Globus pallidus (tissue), 1 donor: Measurements from ENCODE around the gene GNB1.
"Not testable (repeated sequence)": the region's sequence is repeated elsewhere in the genome, so short reads cannot be mapped to it uniquely, and the experiment has no call there.

Experiments used
- DNase-seq: peaks from one replicate; pipeline ENCODE4 v3.0.0-alpha.2; 2015; ENCODE audit warnings: low spot score

The GNB1 gene

DNA sequence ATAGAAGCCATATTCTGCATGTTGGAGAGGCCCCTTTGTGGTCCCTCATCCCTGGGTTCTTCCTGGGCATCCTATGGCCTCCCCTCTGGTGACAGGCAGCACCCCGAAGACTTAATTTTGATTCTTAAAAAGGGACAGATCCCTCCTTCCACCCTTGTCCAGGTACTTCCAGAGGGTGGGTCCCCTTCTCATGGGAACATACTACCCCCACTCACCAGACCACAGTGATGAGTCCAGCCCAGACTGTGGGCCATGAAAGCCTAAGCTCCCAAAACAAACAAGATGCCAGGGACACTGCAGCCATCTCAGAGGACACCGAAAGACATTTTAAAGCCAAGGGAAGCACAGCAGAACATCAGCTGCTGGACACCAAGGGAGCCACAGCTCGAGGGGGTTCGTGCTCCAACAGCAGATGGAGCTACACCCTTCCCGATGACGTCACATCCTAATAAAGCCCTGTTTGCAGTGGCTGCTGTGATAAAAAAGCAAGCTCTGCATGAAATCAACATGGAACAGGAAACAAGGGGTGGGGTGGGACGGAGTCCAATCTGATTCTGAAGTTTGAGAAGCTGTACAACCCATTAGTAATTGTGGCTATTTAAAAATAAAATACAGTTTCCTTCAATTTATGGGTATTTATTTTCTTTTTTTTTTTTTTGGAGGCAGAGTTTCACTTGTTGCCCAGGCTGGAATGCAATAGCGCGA, 32.4 kb downstream of the GNB1 start:
- DNase-seq: peak; percentile 76

DNA sequence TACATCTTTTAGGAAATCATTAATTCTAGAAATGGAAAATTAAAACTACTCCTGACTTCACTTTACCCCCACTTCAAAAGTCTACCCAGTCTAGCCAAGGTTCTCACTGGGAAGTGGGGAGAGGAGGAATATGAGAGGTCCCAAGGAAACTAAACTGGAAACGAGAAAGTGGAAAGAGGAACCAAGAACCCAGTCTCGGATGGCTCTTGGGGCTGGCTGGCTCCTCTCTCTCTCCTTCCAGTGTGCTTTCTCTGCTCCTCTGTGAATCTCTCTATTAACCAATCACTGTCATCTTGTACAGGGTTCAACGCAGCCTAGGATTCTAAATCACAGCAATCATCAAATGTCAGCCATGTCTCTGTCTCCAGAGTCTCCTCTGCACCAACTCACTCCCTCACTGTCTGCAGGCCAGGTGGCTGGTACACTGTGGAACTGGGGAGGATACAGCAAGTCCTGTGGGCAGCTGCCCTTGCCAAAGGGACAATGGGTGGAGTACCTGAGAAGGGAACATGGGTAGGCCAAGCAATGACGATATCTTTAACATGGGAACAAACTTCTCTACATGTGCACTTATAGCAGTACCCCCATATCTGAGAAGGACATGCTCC, 33.7 kb downstream of the GNB1 start:
- DNase-seq: no peak

DNA sequence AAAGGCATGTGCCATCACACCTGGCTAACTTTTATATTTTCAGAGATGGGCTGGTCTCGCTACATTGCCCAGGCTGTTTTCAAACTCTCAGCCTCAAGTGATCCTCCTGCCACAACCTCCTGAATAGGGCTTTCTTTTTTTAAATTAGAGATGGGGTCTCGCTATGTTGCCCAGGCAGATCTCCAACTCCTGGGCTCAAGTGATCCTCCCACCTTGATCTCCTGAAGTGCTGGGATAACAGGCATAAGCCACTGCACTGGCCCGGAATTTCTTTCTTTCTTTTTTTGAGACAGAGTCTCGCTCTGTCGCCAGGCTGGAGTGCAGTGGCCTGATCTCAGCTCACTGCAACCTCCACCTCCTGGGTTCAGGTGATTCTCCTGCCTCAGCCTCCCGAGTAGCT, 34.7 kb downstream of the GNB1 start:
- not testable (repeated sequence) for DNase-seq

DNA sequence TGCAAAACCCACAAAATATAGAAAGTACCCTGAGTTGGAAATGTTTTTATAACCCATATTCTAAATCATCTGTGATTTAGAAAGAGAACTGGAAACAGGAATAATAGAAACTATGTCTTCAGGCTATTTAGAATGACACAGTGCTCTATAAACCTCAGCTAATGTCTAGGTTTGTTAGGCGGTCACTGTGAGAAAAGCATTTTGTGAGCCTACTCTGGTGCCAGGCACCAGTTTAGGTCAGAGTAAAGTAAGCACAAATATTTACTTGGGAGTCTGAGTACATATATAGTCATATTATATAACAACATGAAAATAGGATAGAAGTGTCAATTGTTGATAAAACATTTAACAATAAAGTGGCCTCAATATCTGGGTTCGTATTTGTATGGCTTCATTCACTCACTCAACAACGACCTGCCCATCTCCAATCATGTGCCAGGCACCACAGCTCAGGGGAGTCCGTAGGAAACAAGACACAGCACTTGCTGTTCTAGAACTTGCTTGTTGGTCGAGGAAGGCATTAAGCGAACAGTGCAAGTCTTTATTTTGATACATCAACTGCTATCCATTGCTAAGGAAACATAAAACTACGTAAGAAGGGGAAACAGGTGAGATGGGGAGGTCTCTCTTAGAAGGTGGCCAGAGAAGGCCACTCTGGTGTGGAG, 37.2 kb downstream of the GNB1 start:
- no peak for DNase-seq

DNA sequence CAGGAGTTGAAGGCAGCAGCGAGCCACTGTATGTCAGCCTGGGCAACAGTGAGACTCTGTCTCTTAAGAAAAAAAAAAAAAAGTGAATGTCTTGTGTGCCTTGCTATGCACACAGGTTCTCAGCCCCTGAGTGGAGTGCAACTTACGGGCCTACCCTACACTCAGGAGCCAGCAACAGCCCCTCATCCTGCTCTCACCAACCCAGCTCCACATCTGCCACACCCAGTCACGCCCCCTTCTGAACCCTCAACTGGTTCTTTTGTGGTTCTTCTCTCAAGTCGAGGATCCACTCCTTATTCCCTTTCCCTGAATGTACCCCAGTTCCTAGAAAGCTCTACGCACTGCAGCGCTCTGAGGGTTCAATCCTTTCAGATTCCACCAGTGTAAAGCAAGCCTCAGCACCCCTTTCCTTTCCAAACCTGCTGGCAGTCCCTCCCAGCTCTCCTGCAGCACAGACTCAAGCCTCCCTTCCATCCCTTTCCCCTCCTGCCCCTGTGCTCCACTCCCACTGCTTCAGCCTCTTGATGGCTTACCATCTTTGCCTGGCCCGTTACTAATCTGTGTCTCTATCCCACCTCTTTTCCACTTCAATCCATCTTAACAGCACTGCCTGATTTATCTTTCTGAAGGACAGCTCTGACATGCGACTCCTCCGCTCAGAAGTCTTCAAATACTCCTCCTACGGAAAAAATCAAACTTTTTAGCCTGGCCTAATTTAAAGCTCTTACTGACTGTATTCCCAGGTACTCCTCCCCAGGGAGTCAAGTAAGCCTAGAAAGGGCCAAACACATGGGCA, 38.1 kb downstream of the GNB1 start:
- no peak for DNase-seq

DNA sequence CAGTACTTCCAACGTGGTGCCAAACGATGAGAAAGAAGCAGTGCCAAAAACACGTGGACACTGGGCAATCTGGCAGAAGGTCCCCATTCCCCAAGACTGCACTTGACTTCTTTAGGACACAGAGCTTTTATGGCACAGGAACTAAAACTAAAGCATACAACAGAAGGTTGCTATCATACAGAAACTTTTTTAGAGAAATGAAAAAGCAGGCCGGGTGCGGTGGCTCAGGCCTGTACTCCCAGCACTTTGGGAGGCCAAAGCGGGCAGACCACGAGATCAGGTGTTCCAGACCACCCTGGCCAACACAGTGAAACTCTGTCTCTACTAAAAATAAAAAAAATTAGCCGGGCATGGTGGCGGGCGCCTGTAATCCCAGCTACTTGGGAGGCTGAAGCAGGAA, 43.0 kb downstream of the GNB1 start:
- DNase-seq: no peak

DNA sequence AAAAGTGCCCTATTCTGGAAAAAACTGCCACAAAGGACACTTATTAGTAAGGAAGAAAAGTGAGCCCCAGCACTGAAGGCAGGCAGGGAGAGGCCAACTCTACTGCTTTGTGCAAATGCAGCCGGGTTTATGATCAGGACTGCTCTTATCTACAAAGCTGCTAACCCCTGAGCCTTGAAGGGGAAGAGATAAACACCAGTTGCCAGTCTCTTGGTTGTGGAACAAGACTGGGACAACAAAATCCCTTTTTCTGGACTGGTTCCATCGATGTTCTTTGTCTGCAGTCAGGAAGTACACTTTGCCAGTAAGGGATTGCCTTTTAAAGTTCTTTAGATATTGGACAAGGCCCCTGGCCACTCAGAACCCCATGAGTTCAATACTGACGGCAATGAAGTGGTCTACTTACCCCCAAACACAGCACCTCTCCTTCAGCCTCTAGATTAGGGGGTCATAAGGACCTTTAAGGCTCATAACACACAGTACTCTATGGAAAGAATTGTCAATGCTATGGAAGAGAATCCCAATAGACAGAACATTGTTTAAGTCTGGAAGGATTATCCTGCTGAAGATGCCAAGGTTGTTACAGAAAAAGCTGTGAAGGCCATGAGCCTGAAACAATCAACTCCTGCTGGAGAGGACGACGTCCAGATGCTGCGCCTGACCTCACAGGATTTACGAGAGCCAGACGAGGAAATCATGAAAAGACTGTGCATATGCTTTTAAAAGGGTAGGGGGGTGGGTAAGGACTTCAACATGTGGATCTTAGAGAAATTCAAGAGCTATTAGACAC, 43.6 kb downstream of the GNB1 start:
- peak; percentile 52 for DNase-seq

DNA sequence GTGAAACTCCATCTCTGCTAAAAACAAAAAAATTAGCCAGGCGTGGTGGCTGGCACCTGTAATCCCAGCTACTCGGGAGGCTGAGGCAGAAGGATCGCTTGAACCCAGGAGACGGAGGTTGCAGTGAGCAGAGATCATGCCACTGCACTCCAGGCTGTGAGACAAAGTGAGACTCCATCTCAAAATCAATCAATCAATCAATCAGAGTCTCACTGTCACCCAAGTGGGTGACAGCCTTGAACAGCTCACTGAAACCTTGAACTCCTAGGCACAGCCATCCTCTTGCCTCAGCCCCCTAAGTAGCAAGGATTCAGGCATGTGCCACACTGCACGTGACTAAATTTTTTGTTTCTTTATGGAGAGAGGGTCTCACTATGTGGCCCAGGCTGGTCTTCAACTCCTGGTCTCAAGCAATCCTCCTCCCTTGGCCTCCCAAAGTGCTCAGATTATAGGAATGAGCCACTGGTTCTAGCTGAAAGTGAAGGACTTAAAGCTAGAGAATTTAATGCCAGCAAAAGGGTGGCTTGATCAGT, 44.4 kb downstream of the GNB1 start:
- DNase-seq: no peak

DNA sequence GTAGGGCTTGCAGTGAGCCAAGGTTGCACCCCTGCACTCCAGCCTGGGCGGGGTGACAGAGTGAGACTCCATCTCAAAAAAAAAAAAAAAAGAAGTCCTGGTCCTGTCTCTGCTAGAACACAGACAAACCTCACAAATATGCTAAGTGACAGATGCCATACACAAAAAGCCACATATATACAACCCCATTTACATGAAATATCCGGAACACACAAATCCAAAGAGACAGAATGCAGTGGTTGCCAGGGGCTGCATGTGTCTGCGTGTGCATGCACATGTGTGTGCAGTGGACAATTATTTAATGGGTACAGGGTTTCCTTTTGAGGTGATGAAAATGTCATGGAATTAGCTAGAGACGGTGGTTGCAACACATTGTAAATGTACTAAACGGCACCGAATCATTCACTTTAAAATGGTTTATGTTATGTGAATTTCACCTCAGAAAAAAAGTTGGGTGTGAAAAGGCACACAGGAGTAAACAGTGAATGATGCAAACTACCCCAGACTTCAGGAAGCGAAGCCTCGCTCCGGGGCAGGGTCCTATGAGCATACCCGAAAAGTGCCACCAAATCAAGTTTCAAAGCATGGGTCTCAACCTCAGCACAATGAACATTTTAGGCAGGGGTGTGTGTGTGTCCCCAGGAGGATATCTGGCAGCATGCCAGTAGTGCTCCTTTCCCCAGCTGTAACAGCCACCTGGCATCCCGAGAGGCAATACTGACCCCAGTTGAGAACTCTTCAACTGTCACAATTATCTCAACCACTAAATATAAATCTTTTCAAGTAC, 48.3 kb downstream of the GNB1 start:
- DNase-seq: no peak

DNA sequence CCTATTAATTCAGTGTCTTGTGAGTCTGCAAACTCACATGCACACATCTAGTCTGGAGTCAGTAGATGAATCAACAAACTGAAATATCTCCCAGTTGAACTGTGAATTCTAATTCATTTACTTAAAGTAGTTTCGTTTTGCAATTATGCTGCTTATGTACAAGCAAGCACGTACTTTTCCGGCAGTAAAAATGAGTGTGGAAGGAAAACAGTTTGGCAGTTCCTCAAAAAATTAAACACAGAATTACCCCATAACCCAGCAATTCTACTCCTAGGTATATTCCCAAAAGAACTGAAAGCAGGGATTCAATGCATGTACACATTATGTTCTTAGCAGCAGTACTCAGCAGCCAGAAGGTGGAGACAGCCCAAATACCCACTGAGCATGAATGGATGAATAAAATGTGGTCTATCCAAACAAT, 49.3 kb downstream of the GNB1 start:
- DNase-seq: peak; percentile 28

DNA sequence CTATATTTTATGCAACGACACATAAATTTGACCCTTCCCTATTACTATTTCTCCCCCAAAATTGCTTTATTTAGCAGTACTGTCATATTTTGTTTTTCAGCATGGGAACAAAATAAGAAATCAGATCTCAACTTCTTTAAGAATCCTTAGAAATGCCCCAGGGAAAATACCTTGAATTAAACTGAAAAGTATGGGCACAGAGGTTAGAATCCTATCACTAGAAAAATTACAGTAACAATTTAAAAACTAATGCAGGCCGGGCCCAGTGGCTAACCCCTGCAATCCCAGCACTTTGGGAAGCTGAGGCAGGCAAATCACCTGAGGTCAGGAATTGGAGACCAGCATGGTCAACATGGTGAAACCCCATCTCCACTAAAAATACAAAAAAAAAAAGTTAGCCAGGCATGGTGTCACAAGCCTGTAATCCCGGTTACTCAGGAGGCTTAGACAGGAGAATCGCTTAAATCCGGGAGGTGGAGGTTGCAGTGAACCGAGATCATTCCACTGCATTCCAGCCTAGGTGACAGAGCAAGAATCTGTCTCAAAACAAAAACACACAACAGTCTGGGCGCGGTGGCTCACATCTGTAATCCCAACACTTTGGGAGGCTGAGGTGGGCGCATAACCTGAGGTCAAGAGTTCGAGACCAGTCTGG, 51.4 kb downstream of the GNB1 start:
- no peak for DNase-seq

DNA sequence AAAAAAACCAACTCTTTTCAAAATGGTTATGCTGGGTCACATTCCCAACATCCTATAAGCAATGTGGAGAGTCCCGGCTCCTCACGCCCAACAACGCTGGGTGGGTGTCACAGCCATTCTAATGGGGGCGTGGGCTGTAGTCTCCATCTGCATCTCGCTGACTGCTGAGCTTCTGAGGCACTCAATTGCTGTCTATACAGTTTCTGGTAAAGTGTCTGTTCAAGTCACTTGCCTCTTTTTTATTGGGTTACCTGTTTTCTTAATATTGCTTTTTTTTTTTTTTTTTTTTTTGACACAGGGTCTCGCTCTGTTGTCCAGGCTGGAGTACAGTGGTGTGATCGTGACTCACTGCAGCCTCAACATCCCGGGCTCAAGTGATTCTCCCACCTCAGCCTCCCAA, 54.8 kb downstream of the GNB1 start:
- no peak for DNase-seq

DNA sequence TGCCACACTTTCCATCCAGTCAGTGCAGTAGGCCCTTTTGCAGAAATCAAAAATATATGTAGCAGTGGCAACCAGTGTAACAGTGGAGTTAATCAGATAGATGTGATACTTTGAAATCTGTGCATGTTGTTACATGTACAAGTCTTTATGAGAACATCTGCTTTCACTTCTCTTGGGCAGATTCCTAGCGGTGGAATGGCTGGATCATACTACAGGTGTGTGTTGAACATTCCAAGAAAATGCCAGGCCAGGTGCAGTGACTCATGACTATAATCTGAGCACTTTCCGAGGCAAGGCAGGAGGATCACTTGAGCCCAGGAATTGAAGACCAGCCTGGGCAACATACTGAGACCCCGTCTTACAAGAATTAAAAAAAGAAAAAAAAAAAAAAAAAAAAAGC, 55.3 kb downstream of the GNB1 start:
- no peak for DNase-seq

DNA sequence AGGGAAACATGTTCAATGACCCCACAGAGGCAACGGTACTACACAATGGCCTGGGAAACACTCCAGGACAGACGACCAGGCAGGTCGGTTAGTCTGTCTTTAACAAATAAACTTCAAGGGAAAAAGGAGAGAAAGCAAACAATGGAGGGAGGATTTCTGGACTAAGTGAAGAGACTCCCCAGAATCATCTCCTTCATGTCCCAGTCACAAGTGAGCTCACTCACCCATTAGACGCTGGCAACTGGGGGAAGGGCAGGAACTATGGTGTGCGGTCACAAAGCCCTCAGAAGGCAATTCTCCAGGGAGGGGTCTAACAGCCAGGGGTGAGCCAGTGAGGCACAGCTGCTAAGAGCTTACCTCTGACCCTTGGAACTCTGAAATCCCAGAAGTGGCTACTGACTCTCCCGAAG, 57.0 kb downstream of the GNB1 start:
- DNase-seq: peak; percentile 54

DNA sequence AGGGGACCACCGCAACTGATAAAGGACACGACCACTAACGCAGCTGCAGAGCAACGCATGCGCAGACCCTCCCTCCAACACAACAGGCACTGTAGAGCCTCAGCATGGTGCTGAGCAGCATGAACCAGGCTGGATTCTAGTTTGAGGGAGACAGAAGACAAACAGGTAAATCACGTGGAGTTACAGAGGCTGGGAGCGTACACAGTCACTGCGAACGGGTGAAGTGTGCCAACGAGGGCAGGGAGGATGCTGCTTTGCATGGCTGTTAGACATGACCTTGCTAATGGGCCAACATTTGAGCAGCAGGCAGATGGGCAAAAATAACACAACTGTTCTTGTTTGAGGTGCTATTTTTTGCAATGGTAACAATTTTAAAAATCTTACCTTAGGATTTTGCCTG, 57.4 kb downstream of the GNB1 start:
- no peak for DNase-seq

DNA sequence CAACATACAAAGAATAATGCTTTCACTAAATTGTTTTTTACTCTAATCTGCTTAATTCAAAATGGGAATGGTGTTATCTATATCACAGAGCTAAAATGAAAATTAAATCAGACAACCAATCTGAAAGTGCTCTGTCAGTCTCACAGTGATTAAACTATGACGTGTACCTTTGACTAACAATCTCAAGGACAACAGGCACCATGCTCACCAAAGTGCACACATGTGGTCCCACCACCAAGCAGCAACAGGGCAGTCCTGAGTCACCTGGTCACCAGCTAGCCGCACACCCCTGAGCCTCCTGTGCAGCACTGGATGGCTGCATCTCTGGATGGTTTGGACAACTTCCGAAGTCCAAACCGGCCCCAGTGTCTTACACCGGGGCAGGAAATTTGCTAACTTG, 58.1 kb downstream of the GNB1 start:
- DNase-seq: no peak

DNA sequence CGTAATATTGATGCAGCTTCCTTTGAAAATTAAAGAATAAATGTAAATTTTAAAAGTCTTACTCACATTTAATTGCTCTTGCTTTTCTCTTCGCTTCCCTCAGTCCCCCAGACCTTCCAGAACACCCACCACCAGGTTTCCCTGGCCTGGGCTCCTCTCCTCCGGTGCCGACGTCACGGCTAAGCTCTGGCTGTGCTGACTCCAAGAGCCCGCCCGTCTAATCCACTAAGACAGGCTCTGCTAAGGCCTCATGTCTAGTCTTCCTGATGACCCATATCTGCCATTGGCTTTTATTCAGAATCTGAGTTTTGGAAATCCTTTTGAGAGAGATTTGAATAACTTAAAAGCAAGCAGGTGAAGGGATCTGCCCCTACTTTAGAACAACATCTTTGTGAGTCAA, 58.7 kb downstream of the GNB1 start:
- DNase-seq: no peak

DNA sequence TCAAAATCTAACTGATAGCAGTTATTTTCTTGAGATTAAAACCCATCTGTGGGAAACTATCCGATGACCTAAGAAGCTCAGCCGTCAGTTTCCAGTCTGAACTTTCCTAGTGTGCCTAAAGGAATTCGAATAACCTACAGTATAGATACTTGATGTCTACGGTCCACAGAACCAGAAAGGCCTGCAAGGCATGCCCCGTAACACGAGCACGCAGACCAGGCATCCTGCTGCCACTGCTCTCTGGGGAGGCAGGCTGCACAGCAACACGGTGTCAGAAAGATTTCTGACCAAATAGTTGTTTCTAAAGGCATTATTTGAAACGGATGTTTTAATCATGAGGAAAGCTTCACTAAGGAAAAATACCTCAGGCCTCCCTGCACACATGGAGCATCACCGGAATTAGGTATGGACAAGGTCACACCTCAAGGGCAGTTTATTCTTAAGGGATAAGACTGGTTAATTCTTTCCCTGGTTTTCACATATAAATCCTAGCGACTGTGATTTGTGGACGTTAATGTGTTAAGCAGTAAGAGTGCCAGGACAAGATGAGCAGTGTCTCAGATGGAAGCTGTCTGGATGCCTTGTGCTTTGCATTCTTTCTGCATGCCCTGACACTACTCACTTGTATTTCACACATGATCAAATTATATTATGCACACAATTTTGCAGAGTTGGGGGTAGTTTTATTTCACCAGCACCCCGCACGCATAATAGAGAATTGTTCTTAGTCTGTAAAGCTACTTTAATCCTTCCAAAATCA, 63.6 kb downstream of the GNB1 start:
- no peak for DNase-seq

DNA sequence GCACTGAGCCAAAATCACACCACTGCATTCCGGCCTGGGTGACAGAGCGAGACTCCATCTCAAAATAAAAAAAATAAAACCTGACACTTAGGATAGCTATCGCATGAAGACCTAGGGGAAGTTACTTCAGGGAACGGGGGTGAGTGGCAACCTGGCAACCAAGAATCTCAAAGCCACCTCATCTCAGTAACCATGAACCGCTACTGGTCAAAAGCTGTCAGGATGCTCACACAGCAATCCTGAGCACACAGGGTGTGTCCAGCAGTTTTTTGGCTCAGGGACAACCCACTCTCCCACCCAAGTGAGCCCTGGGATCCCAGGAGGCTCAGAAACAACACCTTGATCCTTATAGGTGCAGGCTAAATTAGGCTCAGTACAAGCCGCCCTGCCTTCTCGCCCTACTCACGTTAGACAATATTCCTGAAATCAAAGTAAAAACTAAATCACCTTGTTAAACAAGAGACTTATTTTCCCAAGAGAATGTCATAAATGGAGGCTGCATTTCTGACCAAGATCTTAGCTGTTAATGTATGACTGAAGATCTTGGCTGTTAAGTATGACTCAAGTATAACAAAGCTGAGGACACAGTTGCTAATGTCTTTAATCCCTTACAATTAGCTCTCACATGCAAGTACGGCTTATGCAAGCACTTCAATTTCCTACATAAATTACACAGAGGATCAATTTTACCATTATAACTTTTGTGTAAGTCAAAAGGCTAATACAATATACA, 64.4 kb downstream of the GNB1 start:
- DNase-seq: no peak
